Activated CD4-positive, CD25-positive, alpha-beta regulatory T cell treated with anti-CD3 and anti-CD28 coated beads, Interleukin-2, amount 50 U/mL, for 72 hours (primary cell): ENCODE results near the gene MACROD2.
"Not testable (repeated sequence)": the region's sequence is repeated elsewhere in the genome, so short reads cannot be mapped to it uniquely, and the experiment has no call there.

Experiments used
- DNase-seq: peaks from one replicate; pipeline ENCODE4 v3.0.0; 2021

MACROD2 gene

DNA sequence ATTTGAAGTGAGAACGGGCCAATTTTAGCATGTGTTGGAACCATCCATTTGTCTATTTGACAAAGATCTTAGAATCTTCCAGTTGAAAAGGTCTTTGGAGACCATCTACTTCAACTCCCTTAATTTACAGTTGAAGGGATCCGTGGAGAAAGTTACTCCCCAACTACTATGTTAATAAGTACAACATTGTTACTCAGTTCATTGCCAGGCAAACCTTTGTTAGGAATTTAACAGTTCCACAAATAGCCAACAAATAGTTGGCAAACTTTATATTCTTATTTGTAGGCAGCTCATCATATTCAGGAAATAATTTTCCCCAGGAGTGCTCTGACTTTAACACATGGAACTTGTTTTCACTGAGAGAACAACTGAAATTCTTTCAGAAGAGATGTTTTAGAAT is 423.1 kb downstream of the MACROD2 start:
- DNase-seq = no peak

GRCh38 chr20:14422892-14423291 is 427.6 kb downstream of the MACROD2 start:
- DNase-seq = no peak

DNA sequence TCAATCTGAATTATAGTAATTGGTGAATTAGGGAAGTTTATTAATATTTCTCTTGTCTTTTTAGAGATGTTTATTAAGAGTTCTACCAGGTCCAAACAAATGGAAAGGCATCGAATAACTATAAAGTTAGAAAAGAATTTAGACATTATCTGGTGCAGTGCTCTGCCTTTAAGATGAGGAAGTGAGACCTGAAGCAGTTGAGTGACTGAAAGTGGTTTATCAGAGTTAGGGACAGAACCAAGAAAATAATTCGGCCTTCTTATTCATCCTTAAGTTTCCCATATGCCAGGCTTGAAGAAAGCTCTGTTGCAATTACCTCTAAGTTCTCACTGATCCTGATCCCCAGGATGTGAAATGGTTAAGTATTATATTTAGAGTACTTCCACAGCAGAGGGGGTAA is 436.3 kb downstream of the MACROD2 start:
- DNase-seq = no peak

DNA sequence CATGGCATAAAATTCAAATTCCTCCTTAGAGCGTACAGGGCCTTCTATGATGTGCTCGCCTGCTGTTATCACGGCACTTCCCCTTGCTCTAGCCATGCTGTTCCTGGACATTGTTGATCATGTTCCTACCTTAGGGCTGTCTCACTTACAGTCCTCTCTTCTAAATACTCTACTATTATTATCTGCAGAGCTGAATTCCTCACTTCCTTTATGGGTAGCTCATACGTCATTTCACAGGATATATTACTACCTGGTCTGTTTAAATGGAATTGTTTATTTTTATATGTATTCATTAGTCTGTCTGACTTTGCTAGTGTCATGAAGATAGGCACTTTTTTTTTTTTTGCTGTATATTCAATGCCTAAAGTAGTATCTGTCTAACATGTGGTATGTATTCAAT is 436.8 kb downstream of the MACROD2 start:
- DNase-seq = no peak

DNA sequence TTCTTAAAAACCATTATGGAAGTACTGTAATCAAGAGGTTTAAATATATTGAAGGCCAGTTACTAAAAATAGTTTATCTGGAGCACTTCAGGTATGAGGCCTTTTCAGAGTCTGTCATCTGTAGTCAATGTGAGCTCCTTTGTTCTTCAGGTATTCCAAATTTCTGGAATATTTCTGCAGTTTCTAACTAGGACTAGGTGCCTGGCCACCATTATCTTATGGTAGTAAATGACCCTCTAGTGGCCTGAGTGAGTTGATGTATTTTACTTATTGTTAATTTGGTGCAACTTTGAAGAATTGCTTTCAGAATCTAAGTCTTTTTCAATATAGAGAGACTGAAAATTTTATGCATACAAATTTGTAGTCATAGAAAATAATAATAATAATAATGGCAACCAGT is 437.3 kb downstream of the MACROD2 start:
- no peak for DNase-seq

DNA sequence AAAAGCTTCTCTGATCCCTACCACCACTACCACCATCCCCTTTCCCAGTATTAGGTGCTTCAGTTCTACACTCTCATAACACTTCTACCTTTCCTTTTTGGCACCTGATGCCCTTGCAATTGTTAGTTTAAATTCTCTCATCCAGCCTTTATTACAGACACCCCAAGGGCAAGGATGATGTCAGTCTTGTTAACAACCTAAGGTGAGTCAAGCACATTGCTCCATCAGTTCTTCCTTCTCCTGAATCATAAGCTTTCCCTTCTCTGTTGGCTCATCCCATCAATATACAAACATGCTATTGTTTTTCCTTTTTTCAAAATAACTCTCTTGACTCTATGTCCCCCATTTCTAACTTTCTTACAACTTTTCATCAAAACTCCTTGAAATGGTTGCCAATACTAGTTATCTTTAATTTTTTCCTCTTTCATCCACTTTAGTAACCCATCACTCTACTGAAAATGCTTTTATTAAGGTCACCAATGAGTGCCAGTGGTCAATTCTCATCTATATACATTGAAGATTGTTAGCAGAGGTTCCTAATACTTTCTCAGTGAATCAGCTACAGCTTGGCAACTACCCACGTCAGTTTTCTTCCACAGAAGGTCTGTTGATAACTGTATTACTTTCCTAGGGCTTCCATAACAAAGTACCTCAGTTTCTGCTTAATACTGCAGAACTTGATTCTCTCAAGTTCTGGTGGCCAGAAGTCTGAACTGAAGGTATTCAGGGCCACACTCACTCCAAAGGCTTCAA is 439.2 kb downstream of the MACROD2 start:
- no peak for DNase-seq

GRCh38 chr20:14441201-14441600 is 445.9 kb downstream of the MACROD2 start:
- DNase-seq = no peak

- DNase-seq = no peak
Measured at GRCh38 chr20:14444106-14444505, 448.8 kb downstream of the MACROD2 start.

GRCh38 chr20:14445310-14445709 is 450.0 kb downstream of the MACROD2 start:
- DNase-seq = no peak

DNA sequence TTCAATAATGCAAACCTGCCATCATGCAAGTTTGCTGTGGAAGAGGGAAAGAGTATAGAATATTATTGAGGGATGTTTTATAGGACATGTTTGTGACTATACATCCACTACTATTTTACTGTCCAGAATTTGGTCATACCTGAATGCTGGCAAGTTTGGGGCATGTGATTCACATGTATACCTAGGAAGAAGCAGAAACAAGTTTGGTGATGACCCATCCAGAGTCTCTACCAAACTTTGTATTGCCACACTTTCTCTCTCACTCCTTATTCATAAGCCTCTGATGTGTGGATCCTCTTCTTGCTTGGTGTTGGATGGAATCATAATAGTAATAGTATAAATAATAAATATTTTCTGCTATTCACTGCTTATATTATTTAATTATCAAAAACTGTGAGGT is 450.6 kb downstream of the MACROD2 start:
- no peak for DNase-seq

DNA sequence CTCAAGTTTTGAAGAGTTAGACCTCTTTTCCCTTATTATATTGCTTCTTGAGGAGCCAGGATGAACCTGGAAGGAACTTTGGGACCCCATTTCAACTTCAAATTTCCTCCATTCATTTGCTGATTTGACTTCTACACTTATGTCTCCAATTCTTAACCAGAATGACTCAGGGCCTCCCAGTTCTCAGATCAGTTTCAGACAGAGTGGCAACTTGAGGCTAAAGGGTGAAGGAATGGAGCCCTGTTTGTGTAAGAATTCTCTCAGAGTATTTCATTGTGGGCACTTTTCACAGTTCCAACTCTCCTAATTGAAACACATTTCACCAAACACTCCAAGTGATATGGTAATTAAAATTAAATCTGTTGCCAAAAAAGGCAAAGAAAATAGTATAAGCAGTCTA is 451.1 kb downstream of the MACROD2 start:
- DNase-seq = no peak

GRCh38 chr20:14449323-14449722 is 454.0 kb downstream of the MACROD2 start:
- DNase-seq = no peak

- DNase-seq = no peak
Measured at GRCh38 chr20:14450256-14450655, 454.9 kb downstream of the MACROD2 start.

- no peak for DNase-seq
Measured at GRCh38 chr20:14451458-14451857, 456.1 kb downstream of the MACROD2 start.

DNA sequence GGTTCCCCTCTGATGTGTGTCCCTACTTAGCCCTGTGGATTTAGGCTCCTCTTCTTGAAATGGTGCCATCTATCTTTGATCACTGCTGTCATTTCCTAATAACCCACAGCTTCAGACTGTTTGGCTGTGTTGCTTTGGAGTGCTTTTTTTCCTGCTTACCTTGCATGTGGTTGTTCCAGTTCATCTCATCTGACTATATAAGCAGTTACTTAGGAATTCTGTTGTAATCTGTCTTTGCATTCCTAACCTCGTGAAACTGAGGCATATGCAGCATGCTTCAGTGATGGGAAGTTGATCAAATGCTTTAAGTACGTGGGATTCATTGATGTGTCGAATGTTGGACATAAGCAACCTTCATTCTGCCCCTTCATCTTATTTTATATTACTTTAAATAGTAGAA is 457.9 kb downstream of the MACROD2 start:
- no peak for DNase-seq

DNA sequence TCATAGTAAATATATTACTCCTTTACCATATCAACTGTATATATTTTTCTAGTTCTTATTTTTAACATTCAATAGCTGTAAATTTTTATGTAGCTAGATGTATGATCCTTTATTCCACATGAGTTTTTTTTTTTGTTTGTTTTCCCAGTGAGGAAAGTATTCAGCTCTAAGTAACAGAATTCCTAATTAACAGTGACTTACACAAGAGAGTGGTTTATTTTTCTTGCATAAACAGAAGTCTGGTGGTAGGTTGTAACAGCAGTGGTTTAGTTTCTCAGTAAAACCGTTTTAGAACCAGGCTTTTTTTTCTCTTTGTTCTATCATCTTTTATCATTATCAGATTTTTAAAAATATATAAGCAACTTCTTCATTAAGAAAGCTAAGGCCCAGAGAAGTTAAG is 459.0 kb downstream of the MACROD2 start:
- no peak for DNase-seq

DNA sequence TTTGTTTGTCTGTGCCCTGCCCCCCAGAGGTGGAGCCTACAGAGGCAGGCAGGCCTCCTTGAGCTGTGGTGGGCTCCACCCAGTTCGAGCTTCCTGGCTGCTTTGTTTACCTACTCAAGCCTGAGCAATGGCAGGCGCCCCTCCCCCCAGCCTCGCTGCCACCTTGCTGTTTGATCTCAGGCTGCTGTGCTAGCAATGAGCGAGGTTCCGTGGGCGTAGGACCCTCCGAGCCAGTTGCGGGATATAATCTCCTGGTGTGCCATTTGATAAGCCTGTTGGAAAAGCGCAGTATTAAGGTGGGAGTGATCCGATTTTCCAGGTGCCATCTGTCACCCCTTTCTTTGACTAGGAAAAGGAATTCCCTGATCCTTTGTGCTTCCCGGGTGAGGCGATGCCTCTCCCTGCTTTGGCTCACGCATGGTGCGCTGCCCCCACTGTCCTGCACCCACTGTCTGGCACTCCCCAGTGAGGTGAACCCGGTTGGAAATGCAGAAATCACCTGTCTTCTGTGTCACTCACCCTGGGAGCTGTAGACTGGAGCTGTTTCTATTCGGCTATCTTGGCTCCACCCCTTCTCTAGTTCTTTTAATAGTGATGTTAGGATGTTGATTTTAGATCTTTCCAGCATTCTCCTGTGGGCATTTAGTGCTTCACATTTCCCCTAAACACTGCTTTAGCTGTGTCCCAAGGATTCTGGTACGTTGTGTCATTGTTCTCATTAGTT is 471.9 kb downstream of the MACROD2 start:
- DNase-seq = not testable (repeated sequence)

DNA sequence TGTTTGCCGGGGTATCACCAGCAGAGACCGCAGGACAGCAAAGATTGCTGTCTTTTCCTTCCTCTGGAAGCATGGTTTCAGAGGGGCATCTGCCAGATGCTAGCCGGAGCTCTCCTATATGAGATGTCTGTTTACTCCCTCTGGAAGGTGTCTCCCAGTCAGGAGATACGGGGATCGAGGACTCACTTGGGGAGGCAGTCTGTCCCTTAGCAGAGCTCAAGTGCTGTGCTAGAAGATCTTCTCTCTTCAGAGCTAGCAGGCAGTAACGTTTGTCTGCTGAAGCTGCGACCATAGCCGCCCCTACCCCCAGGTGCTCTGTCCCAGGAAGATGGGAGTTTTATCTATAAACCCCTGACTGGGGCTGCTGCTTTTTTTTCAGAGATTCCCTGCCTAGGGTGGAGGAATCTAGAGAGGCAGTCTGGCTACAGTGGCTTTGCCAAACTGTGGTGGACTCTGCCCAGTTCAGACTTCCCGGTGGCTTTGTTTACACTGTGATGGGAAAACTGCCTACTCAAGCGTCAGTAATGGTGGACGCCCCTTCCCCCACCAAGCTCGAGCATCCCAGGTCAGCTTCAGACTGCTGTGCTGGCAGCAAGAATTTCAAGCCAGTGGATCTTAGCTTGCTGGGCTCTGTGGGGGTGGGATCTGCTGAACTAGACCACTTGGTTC is 475.0 kb downstream of the MACROD2 start:
- DNase-seq = no peak

DNA sequence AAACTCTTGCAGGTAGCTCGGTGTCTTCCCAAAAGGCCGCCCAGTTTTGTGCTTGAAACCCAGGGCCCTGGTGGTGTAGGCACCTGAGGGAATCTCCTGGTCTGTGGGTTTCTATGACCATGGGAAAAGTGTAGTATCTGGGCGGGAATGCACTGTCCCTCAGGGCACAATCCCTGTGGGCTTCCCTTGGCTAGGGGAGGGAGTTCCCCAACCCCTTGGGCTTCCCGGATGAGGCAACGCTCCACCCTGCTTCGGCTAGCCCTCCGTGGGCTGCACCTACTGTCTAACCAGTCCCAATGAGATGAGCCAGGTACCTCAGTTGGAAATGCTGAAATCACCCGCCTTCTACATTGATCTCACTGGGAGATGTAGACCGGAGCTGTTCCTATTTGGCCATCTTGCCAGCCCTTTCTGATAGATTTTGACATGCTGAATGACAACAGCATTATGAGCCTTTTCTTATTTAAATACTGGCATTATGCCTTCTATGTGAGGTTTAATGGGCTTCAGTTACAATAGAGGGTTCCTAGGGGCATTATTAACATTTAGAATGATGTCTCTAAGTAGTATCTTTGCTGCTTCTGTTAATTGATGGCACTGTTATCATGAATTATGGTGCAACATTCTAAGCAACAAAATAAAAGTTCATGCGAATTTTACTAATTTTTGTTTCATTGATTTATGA is 475.8 kb downstream of the MACROD2 start:
- no peak for DNase-seq

- DNase-seq = no peak
Measured at GRCh38 chr20:14477125-14477524, 481.8 kb downstream of the MACROD2 start.

GRCh38 chr20:14478126-14478525 is 482.8 kb downstream of the MACROD2 start:
- DNase-seq = no peak

DNA sequence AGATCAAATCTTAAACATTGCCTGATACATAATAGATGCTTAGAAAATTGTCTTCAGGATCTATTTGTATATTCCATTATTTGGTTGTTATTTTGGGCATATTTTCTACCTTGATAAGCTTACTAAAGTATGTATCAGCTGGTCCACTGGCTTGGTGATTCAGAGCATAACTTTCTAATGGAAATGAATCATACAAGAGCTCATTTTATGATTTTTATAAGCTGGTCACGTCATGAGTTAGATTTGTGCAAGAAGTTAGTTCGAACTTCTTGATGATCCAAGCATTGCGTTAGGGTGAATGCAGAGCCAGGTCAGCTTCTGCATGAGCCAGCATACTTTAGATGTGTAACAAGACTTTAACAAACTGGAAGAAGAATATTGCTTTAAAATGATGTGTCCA is 486.5 kb downstream of the MACROD2 start:
- no peak for DNase-seq

GRCh38 chr20:14488212-14488611 is 492.9 kb downstream of the MACROD2 start:
- DNase-seq = no peak
